Neuronal stem cell (in vitro differentiated cells): ENCODE measurements around the gene SMIM44.
A peak's percentile ranks its signal among the peaks of the same experiment; 100 is the strongest.

ENCODE experiments used
- DNase-seq: peaks from one replicate; pipeline ENCODE4 v3.0.0-alpha.2; 2013; ENCODE audit warnings: low spot score
- H2AFZ ChIP-seq: one replicate; pipeline ENCODE4 v1.6.1; 2013; ENCODE audit warnings: mild to moderate bottlenecking, low read length, inconsistent platforms
- H2AK5ac ChIP-seq: 2 replicates; pipeline ENCODE4 v1.6.1; 2013; ENCODE audit warnings: low read depth, mild to moderate bottlenecking, inconsistent platforms, low read length, moderate library complexity, mixed read lengths
- H2BK120ac ChIP-seq: 2 replicates; pipeline ENCODE4 v1.6.1; 2013; ENCODE audit warnings: low read depth, mild to moderate bottlenecking, inconsistent platforms, low read length, moderate library complexity, mixed read lengths
- H2BK12ac ChIP-seq: one replicate; pipeline ENCODE4 v1.6.1; 2013; ENCODE audit warnings: low read length, inconsistent platforms
- H2BK15ac ChIP-seq: 2 replicates; pipeline ENCODE4 v1.6.1; 2013; ENCODE audit warnings: mild to moderate bottlenecking, low read length, inconsistent platforms, mixed read lengths
- H2BK5ac ChIP-seq: one replicate; pipeline ENCODE4 v1.6.1; 2013; ENCODE audit warnings: inconsistent platforms, mild to moderate bottlenecking, low read length, moderate library complexity
- H3K14ac ChIP-seq: one replicate; pipeline ENCODE4 v1.6.1; 2013; ENCODE audit warnings: low read length, inconsistent platforms
- H3K18ac ChIP-seq: 2 replicates; pipeline ENCODE4 v1.6.1; 2013; ENCODE audit warnings: low read length, inconsistent platforms
- H3K23ac ChIP-seq: 2 replicates; pipeline ENCODE4 v1.6.1; 2013; ENCODE audit warnings: low read depth, mild to moderate bottlenecking, mixed read lengths, low read length, inconsistent platforms; ENCODE audit not compliant: poor library complexity
- H3K27ac ChIP-seq: replicated peaks from 3 replicates; pipeline ENCODE4 v1.5.1; 2013; ENCODE audit warnings: low read length, inconsistent platforms
- H3K27me3 ChIP-seq, 3 experiments: 2 replicates each; pipeline ENCODE4 v1.6.1; 2013; ENCODE audit warnings: low read length in 3 of 3, mild to moderate bottlenecking in 2 of 3, inconsistent platforms in 1 of 3, low read depth in 1 of 3, mixed read lengths in 1 of 3, moderate library complexity in 1 of 3; ENCODE audit not compliant: control insufficient read depth in 3 of 3, insufficient read depth in 3 of 3
- H3K36me3 ChIP-seq, 2 donors: replicated peaks in 1 of 2; 2 replicates each; pipeline ENCODE4 v1.6.1; 2013; ENCODE audit warnings: low read length in 2 of 2; ENCODE audit not compliant: control insufficient read depth in 2 of 2, insufficient read depth in 2 of 2
- H3K4ac ChIP-seq: 2 replicates; pipeline ENCODE4 v1.6.1; 2013; ENCODE audit warnings: inconsistent platforms, mild to moderate bottlenecking, low read length, moderate library complexity
- H3K4me1 ChIP-seq, 2 donors: 1 replicate in 1 of 2; 2 replicates in 1 of 2; pipeline ENCODE4 v1.6.1; 2013; ENCODE audit warnings: low read length in 2 of 2, low read depth in 1 of 2; ENCODE audit not compliant: control insufficient read depth in 2 of 2, insufficient read depth in 1 of 2
- H3K4me2 ChIP-seq: one replicate; pipeline ENCODE4 v1.6.1; 2013; ENCODE audit warnings: mild to moderate bottlenecking, low read length, inconsistent platforms; ENCODE audit not compliant: insufficient read depth, poor library complexity, severe bottlenecking
- H3K4me3 ChIP-seq, 2 donors: 2 replicates each; pipeline ENCODE4 v1.5.1; 2013; ENCODE audit warnings: low read length in 2 of 2, mild to moderate bottlenecking in 2 of 2, inconsistent platforms in 1 of 2, moderate library complexity in 1 of 2
- H3K79me1 ChIP-seq: one replicate; pipeline ENCODE4 v1.6.1; 2013; ENCODE audit warnings: low read depth, mild to moderate bottlenecking, inconsistent platforms, low read length, moderate library complexity
- H3K9ac ChIP-seq: one replicate; pipeline ENCODE4 v1.6.1; 2013; ENCODE audit warnings: mild to moderate bottlenecking, low read depth, low read length, inconsistent platforms; ENCODE audit not compliant: poor library complexity
- H3K9me3 ChIP-seq, 2 donors: replicated peaks in 1 of 2; 2 replicates each; pipeline versions ENCODE3 to v1.6.1; 2013; ENCODE audit warnings: low read length in 2 of 2, mild to moderate bottlenecking in 2 of 2, inconsistent platforms in 1 of 2, low read depth in 1 of 2, mixed read lengths in 1 of 2, moderate library complexity in 1 of 2; ENCODE audit not compliant: control insufficient read depth in 2 of 2, insufficient read depth in 1 of 2
- H4K8ac ChIP-seq: one replicate; pipeline ENCODE4 v1.6.1; 2013; ENCODE audit warnings: low read depth, mild to moderate bottlenecking, inconsistent platforms, low read length, moderate library complexity
- H4K91ac ChIP-seq: one replicate; pipeline ENCODE4 v1.6.1; 2013; ENCODE audit warnings: low read length, low read depth, mild to moderate bottlenecking, inconsistent platforms; ENCODE audit not compliant: poor library complexity
- WGBS, 2 donors: extraction: QIAGEN DNeasy Blood & Tissue Kit; methylation state at CpG; one replicate each; pipeline ENCODE4 v1.1.7; 2013; ENCODE audit warnings: missing lambda C conversion rate in 2 of 2, mixed read lengths in 1 of 2; ENCODE audit not compliant: insufficient read length in 2 of 2, insufficient replicate concordance in 1 of 2; ENCODE audit errors: extremely low coverage in 2 of 2; 5-methylcytosine and 5-hydroxymethylcytosine counted together

SMIM44 gene

GRCh38 chr19:3468211-3468610, 15.0 kb downstream of the SMIM44 start:
- no peak overlapping the region for H3K27ac ChIP-seq
- no peak overlapping the region for H2AFZ ChIP-seq
- H3K4me3 ChIP-seq: no peak overlapping the region
- H3K27me3 ChIP-seq: peaks cover 13 to 37% (median 14%) of the 10 kb centered on the region in 3 experiments
- H3K9ac ChIP-seq: no peak overlapping the region
- no peak overlapping the region for H2AK5ac ChIP-seq
- no peak overlapping the region for H2BK5ac ChIP-seq
- H4K8ac ChIP-seq: no peak overlapping the region
- H3K4ac ChIP-seq: no peak overlapping the region
- no peak overlapping the region for H2BK120ac ChIP-seq
- H3K14ac ChIP-seq: no peak overlapping the region
- no peak for DNase-seq
- H2BK12ac ChIP-seq: no peak overlapping the region
- no peak overlapping the region for H4K91ac ChIP-seq
- no peak overlapping the region for H3K23ac ChIP-seq
- no peaks in the 10 kb centered on the region for H3K36me3 ChIP-seq
- H3K18ac ChIP-seq: no peak overlapping the region
- H3K9me3 ChIP-seq: peaks cover 0 to 16% of the 10 kb centered on the region in 2 donors
- WGBS, 2 donors: no CpG with 5 or more reads among the region's 3 CpGs
- no peaks in the 10 kb centered on the region for H3K79me1 ChIP-seq
- no peak overlapping the region for H3K4me2 ChIP-seq
- H3K4me1 ChIP-seq: peaks cover 2 to 5% of the 10 kb centered on the region in 2 donors
- no peak overlapping the region for H2BK15ac ChIP-seq

GRCh38 chr19:3467437-3468198, 15.6 kb downstream of the SMIM44 start:
- Histone ChIP-seq H2BK15ac (no peak overlapping the region), H3K4me1 (peaks cover 2 to 5% of the 10 kb centered on the region in 2 donors), H2AFZ (no peak overlapping the region), H3K14ac (no peak overlapping the region), H4K8ac (no peak overlapping the region), H2AK5ac (no peak overlapping the region), H3K23ac (no peak overlapping the region), H4K91ac (no peak overlapping the region), H3K27ac (no peak overlapping the region), H2BK120ac (no peak overlapping the region), H3K27me3 (peaks cover 18 to 43% (median 18%) of the 10 kb centered on the region in 3 experiments), H3K79me1 (no peaks in the 10 kb centered on the region), H3K4ac (no peak overlapping the region), H3K4me3 (no peak overlapping the region), H3K9ac (no peak overlapping the region), H3K9me3 (peaks cover 0 to 16% of the 10 kb centered on the region in 2 donors), H3K4me2 (no peak overlapping the region), H2BK12ac (no peak overlapping the region), H3K18ac (no peak overlapping the region), H3K36me3 (no peaks in the 10 kb centered on the region), H2BK5ac (no peak overlapping the region)
- DNase-seq: no peak
- WGBS, 2 donors: no CpG with 5 or more reads among the region's 10 CpGs

GRCh38 chr19:3466635-3467034, 16.6 kb downstream of the SMIM44 start:
- H3K14ac ChIP-seq: no peak overlapping the region
- H2AFZ ChIP-seq: no peak overlapping the region
- H3K23ac ChIP-seq: no peak overlapping the region
- H3K4me2 ChIP-seq: no peak overlapping the region
- peaks cover 0 to 16% of the 10 kb centered on the region in 2 donors for H3K9me3 ChIP-seq
- no peak overlapping the region for H2BK5ac ChIP-seq
- no peak overlapping the region for H4K8ac ChIP-seq
- no peak overlapping the region for H3K4me3 ChIP-seq
- H3K79me1 ChIP-seq: no peaks in the 10 kb centered on the region
- peaks cover 2 to 5% of the 10 kb centered on the region in 2 donors for H3K4me1 ChIP-seq
- H3K27ac ChIP-seq: no peak overlapping the region
- peaks cover 21 to 46% (median 22%) of the 10 kb centered on the region in 3 experiments for H3K27me3 ChIP-seq
- H3K18ac ChIP-seq: no peak overlapping the region
- H2BK15ac ChIP-seq: no peak overlapping the region
- H2BK120ac ChIP-seq: no peak overlapping the region
- DNase-seq: no peak
- H3K9ac ChIP-seq: no peak overlapping the region
- H4K91ac ChIP-seq: no peak overlapping the region
- H3K36me3 ChIP-seq: no peaks in the 10 kb centered on the region
- H2BK12ac ChIP-seq: peak overlapping the region; percentile 58
- no CpG with 5 or more reads among the region's 9 CpGs for WGBS, 2 donors
- H3K4ac ChIP-seq: no peak overlapping the region
- no peak overlapping the region for H2AK5ac ChIP-seq

GRCh38 chr19:3465552-3465951, 17.7 kb downstream of the SMIM44 start:
- Histone ChIP-seq H3K18ac (no peak overlapping the region), H2AFZ (no peak overlapping the region), H3K27me3 (peaks cover 21 to 46% (median 22%) of the 10 kb centered on the region in 3 experiments), H3K4me2 (peak overlapping the region; percentile 25), H3K4me3 (no peak overlapping the region), H4K91ac (no peak overlapping the region), H3K4ac (no peak overlapping the region), H2BK15ac (no peak overlapping the region), H3K23ac (no peak overlapping the region), H3K14ac (no peak overlapping the region), H3K36me3 (no peaks in the 10 kb centered on the region), H2BK12ac (no peak overlapping the region), H2AK5ac (no peak overlapping the region), H3K4me1 (peaks cover 2 to 5% of the 10 kb centered on the region in 2 donors), H2BK120ac (no peak overlapping the region), H3K27ac (no peak overlapping the region), H3K79me1 (no peaks in the 10 kb centered on the region), H2BK5ac (no peak overlapping the region), H3K9me3 (peaks cover 0 to 16% of the 10 kb centered on the region in 2 donors), H3K9ac (no peak overlapping the region), H4K8ac (no peak overlapping the region)
- no peak for DNase-seq
- WGBS, 2 donors: no CpG with 5 or more reads among the region's 7 CpGs
